Stimulated activated CD8-positive, alpha-beta memory T cell treated with anti-CD3 and anti-CD28 coated beads, Interleukin-7, amount 100 ng/mL, for 48 hours (primary cell): ENCODE data around the gene CLEC3B.
"Not testable (repeated sequence)": the region's sequence is repeated elsewhere in the genome, so short reads cannot be mapped to it uniquely, and the experiment has no call there.

Source experiments
- DNase-seq, 2 donors: peaks; one replicate each; pipeline ENCODE4 v3.0.0-alpha.2; 2020; ENCODE audit warnings: low read depth in 1 of 2; ENCODE audit errors: extremely low read depth in 1 of 2

CLEC3B gene

DNA sequence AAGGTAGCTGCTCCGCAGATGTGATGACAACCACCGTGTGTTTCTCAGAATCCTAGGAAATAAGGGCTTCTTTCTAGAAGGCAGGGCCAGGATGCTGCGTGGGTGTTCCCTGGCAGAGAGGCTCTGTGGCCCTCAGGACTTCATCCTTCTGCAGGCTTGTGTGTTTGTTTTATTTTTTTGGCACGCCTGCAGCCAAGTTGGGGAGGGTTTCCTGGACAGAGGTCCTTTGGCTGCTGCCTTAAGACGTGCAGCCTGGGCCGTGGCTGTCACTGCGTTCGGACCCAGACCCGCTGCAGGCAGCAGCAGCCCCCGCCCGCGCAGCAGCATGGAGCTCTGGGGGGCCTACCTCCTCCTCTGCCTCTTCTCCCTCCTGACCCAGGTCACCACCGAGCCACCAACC is at the start of gene CLEC3B:
TSS of gene CLEC3B (plus strand) at position 266 of the 400 bp plus-strand sequence. CDS start at position 326, 60 bp downstream.
- DNase-seq: no peak

DNA sequence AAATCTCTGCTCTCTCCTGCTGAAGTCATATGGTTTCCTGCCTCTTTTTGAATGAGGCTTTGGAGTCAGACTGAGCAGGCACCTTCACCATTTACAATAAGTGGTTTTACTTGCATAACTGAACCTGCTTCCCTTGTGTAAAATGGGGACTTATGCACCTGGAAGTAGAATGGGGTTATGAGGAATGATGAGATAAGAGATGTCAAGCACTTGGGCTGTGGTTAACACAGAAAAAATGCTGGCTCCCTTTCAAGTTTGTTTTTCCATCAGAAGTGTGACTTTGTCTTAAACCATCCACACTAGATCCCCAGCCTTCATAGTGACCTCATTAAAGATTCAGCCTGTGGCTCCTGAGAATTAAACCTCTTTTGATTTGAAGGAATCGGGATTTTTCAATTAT is 44.9 kb upstream of the CLEC3B start:
- DNase-seq: no peak

DNA sequence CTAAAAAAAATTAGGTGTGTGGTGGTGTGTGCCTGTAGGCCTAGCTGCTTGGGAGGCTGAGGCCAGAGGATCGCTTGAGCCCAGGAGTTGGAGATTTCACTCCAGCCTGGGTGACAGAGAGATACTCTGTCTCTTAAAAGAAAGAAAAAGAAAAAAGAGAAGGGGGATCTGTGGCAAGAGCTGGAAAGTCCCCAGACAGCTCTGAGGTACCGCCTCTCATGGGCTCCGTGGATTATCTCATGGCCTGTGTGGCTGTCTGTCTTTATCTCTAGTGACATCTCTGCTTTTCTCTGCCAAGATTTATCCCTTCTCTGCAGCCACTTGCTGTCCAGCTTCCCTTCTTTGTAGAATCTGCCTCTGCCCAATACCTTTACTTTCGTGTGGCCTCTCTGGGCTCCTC is 44.4 kb upstream of the CLEC3B start:
- DNase-seq: no peak

- DNase-seq: no peak
These were observed 43.3 kb upstream of the CLEC3B start for GRCh38 chr3:44982817-44983216.

DNA sequence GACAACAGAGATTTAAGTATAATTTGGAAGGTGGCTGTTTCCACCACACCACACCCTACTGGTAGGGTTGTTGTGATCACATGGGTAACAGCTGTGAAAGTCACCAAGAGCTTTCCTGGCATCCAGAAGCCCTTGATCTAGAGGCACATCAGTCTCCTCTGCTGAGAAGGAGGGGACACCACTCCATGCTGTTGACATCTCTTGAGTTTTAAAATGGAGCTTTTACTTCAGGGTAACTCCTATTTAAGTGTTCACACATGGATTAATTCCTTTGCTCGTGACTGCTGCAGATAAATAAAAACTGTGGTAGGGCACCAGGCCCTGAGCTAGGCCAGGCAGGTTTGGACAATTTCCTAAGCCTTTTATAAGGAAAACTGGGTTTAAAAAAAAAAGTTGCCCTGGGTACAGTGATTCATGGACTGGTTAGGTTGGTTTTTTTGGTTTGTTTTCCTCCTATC is 42.6 kb upstream of the CLEC3B start:
- DNase-seq: no peak

GRCh38 chr3:44984335-44984734 is 41.8 kb upstream of the CLEC3B start:
- no peak for DNase-seq

DNA sequence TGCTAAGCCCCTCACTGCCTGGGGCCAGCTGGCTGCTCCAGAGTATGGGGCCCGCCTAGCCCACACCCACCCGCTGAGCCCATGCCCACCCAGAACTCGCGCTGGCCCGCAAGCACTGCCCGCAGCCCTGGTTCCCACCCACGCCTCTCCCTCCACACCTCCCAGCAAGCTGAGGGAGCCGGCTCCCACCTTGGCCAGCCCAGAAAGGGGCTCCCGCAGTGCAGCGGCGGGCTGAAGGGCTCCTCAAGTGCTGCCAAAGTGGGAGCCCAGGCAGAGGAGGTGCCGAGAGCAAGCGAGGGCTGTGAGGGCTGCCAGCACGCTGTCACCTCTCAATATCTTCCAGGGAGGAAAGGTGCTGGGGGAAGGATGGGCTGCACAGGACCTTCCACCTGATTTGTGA is 39.8 kb upstream of the CLEC3B start:
- not testable (repeated sequence) for DNase-seq

DNA sequence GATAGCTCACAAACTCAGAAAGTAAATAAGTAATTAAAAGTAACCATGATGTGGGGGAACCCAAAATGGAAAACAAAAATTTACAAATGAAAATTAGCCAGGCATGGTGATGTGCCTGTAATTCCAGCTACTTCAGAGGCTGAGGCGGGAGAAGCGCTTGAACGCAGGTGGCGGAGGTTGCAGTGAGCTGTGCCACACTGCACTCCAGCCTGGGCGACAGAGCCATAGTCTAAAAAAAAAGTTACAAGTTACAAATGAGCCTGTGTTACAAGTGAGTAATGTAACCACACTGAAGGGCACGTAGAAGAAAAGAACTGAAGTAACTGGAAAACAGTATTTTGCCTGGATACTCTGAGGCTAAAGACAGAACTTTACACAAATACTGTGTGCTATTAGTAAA is 38.8 kb upstream of the CLEC3B start:
- DNase-seq: no peak

- no peak for DNase-seq
These were observed 38.0 kb upstream of the CLEC3B start for GRCh38 chr3:44988073-44988472.

DNA sequence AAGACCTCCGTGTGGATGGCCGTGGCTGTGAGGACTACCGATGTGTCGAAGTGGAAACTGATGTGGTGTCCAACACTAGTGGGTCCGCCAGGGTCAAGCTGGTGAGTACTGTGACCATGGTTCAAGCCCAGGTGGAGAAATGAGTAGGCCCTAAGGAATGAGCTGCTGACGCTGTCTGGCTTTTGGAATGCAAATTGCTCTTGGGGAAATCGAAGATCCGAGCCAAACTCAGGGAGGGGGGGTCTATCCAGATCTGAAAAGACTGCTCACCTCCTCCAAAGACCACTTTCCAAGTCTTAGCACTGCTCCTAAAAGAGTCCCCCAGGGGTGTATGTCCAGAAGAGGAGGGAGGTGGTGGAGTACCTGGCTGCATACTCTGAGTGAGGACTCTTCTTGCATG is 37.0 kb upstream of the CLEC3B start:
- DNase-seq: no peak

GRCh38 chr3:44989636-44990373 is 36.3 kb upstream of the CLEC3B start:
- no peak for DNase-seq

DNA sequence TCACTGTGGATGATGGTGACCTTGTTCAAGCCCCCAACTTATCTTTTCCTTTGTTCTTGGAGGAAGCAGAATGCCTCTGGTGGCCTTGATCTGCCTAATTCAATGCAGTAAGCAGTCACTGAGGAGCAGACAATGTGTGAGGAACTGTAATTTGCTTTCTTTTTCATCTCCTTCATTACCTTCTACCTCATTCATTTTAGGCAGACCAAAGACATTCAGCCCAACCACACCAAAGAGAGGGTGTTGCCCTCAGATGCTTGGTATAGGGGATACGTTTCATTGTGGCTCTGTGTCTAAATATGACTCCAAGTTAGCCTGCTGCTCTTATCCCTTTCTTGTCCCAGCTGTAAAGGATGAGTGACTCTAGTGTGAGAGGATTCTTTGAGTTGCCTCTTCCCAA is 34.8 kb upstream of the CLEC3B start:
- no peak for DNase-seq

DNA sequence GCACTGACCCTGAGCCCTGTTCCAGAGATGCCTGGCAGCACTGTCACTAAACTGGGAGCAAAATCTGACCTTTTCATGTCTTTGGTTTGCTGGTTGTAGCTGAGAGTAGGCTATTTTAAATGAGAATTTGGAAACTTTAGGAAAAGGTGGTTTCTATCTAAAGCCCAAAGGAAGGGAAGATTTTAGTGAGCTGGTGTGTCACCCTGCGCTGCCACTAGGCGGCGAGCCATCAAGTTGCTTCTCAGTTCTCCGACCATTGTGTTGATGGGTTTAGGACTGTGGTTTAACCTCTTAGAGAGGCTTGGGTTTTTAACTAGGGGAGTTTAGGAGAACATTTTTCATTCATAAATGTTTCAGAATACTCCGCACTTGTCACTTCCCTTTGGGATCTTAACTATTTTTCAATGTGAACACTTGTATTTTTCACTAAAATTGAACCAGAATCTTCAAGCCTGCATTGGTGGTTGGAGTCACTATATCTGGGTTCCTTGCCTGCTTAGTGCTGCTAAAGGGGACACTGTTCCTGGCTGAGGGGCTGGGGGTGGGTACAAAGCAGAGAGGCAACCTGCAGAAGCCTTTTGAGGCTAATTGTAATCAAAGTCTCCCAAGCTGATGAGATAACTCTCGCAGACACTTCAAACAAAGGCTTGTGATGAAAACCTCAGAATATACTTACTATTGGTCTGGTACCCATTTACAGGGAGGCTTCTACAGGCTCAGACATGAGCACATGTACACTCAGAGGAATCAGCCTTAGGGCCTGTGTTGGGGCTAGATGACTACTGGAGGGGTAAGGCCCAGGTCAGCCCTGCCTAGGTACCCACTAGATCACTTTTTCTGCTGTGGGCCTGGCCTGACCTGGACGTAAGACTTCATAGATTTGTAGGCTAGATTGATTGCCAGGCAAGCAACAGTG is 33.3 kb upstream of the CLEC3B start:
- DNase-seq: no peak

- no peak for DNase-seq
These were observed 32.5 kb upstream of the CLEC3B start for GRCh38 chr3:44993471-44994205.

DNA sequence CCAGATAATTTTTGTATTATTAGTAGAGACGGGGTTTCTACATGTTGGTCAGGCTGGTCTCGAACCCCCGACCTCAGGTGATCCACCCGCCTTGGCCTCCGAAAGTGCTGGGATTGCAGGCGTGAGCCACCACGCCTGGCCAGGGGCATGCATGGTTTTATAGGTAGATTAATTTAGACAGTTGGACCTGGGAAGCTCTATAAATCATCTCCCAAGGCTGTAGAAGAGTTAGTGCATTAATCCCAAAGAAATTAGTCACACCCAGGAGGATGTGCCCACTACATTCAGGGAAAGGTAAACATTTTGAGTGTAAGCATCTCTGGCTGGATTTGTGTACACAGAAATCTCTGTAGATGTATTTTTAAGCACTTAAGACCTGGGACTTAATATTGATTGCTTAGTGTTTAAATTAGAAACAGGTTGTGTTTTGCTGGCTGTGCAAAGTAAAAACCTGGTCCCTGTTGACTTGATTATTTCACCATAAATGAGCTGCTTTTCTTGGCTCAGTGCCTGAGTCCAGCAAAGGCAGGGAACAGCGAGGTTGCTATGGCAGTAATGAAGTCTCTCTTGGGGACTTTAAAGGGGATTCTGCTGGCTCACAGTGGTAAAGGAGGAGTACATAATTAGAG is 30.8 kb upstream of the CLEC3B start:
- no peak for DNase-seq

DNA sequence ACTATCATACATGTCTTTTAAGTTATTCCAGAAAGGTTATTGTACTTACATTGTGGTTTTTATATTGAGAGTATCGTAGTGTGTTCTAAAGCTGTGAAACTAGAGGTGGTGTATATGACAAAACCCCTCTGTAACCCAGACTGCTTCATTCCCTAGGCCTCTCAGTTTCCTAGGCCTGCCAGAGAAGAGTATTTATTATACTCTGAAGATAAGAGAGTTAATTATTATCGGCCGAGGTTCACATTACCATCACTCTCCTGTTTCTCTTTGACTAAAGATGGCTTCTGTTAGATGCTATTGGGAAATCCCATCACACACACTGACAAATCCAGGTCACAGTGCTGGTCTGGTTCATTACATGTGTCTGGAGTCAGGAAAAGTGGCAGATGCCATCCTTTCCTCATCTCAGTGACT is 29.5 kb upstream of the CLEC3B start:
- no peak for DNase-seq

GRCh38 chr3:44999782-45000181 is 26.3 kb upstream of the CLEC3B start:
- no peak for DNase-seq

DNA sequence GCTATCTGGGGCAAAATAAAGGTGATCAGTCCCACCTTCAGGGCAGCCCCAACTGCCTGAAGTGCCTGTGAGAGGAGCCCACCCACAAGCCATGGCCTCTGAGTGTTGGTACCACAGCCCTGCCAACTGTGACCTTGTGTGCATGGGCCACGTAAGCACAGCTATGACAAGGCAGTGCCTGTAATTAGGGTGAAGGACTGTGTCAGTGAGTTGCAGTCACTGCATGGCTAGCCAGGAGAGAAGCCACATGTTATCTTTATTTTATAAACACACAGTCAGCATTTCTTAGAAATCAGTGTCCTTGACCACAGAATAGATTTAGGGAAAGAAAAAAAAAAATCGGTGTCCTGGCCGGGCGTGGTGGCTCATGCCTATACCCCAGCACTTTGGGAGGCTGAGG is 25.3 kb upstream of the CLEC3B start:
- no peak for DNase-seq

GRCh38 chr3:45001738-45002137 is 24.4 kb upstream of the CLEC3B start:
- DNase-seq: no peak

DNA sequence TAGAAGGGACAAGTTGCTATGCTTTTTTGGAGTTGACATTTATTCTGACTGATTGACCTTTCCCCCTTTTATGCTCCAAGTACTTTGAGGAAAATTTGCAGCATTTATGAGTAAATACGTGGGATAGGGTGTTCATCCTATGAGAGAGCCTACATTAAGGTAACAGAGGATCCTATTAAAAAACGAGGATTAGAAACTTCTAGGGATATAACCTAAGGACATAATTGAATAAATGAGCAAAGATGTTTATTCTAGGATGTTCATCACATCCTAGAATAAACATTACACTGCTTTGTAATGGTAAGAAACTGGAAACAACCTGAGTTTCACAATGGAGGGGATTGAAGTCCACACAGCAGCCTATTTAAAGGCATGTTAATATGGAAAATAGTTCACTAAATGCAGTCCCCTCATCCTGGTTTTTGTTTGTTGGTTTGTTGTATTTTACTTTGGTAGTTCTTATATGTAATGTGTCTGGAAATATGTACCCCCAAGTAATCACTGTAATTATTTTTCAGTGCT is 23.9 kb upstream of the CLEC3B start:
- no peak for DNase-seq

- no peak for DNase-seq
These were observed 23.4 kb upstream of the CLEC3B start for GRCh38 chr3:45002720-45003119.
